Spinal cord (tissue), 10 donors: ENCODE data around the gene CACNA1A. TPM values are rescaled to one million over a fixed set of nuclear protein-coding genes. Genes with fewer than 3 reads are reported as not detected.

Experiments used
- DNase-seq, 6 donors: peaks; one replicate each; pipeline versions ENCODE4 v3.0.0 to v3.0.0-alpha.2; 2013 to 2015; ENCODE audit warnings: low spot score in 6 of 6, low read depth in 4 of 6
- H3K27ac ChIP-seq: one replicate; pipeline ENCODE4 v1.5.1; 2013; ENCODE audit warnings: low read depth, low read length, control low read depth
- H3K27me3 ChIP-seq: one replicate; pipeline ENCODE4 v1.6.1; 2013; ENCODE audit warnings: low read length; ENCODE audit not compliant: control insufficient read depth, insufficient read depth
- H3K36me3 ChIP-seq: one replicate; pipeline ENCODE4 v1.6.1; 2013; ENCODE audit warnings: low read length; ENCODE audit not compliant: control insufficient read depth, insufficient read depth
- H3K4me1 ChIP-seq: one replicate; pipeline ENCODE4 v1.6.1; 2013; ENCODE audit warnings: low read length; ENCODE audit not compliant: control insufficient read depth, insufficient read depth
- H3K4me3 ChIP-seq: one replicate; pipeline ENCODE4 v1.5.1; 2013; ENCODE audit warnings: low read depth, low read length, control low read depth
- H3K9me3 ChIP-seq: one replicate; pipeline ENCODE4 v1.6.1; 2013; ENCODE audit warnings: low read length; ENCODE audit not compliant: control insufficient read depth, insufficient read depth
- WGBS: methylation state at CpG from one replicate; pipeline ENCODE4 v1.1.5; 2013; ENCODE audit warnings: missing lambda C conversion rate; ENCODE audit not compliant: insufficient coverage; 5-methylcytosine and 5-hydroxymethylcytosine counted together
- polyA plus RNA-seq, 2 donors: library from polyadenylated mRNA; unstranded; fragments of 120-200 nt; gene quantifications; one replicate each; pipeline ENCODE4 v1.2.1, GENCODE V29; 2013; ENCODE audit not compliant: insufficient read length in 2 of 2
- total RNA-seq, 2 donors: library from RNA; depleted of rRNA in 1 of 2; stranded (reverse); fragments of 120-200 nt in 1 of 2; fragments of >200 nt in 1 of 2; gene quantifications; one replicate each; pipeline versions ENCODE4 v1.2.3 to v1.2.4, GENCODE V29; 2013 to 2014
- donor health status: healthy.

CACNA1A gene
- total and polyA plus RNA-seq, 4 donors: 39.8 to 116 (median 66.7) TPM

DNA sequence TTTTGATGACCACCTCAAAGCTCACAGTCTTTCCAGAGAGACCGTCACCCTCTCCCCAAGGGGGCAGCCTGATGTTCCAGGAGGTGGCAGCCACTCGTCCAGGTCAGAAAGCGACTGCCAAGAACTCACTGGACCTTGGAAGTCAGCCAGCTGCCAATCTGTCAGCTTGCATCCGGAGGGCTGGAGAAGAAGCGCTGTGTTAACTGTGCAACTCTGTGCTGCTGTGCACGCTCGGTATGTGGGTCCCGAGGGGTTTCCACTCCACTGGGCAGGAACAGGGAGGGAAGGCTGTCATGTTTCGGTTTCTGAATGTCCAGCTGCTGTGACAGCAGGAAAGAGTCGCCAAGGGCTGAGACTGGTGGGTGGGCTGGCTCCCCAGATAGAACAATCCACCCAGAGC, 89.2 kb downstream of the CACNA1A start:
- 23% methylated on average over 10 of the region's 10 CpGs for WGBS

DNA sequence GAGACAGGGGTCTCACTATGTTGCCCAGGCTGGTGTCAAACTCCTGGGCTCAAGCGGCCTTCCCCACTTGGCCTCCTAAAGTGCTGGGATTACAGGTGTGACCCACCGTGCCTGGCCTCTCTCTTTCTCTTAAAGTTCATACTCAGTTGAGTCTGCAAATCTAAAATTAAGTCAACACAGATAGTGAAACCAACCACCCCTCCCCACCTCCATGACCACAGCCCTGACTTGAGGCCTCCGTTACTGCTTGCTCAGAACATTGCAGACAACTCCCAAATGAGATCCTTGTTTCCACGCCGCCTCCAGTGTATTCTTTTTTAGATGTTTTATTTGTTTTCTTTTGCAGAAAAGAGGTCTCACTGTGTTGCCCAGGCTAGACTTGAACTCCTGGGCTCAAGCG, 94.4 kb downstream of the CACNA1A start:
- Histone ChIP-seq H3K9me3 (no peaks in the 10 kb centered on the region), H3K4me3 (no peak overlapping the region), H3K4me1 (peaks cover 6% of the 10 kb centered on the region), H3K27ac (no peak overlapping the region), H3K27me3 (no peaks in the 10 kb centered on the region), H3K36me3 (no peaks in the 10 kb centered on the region)
- no peak for DNase-seq
- 85% methylated on average over 2 of the region's 6 CpGs for WGBS

More for the DNA sequence above, 89.2 kb downstream of the CACNA1A start:
- peak in 2 of 6 donors; percentile 26 to 58 for DNase-seq
- no peak overlapping the region for H3K27ac ChIP-seq
- no peaks in the 10 kb centered on the region for H3K27me3 ChIP-seq
- no peaks in the 10 kb centered on the region for H3K9me3 ChIP-seq
- H3K4me1 ChIP-seq: peaks cover 6% of the 10 kb centered on the region
- H3K36me3 ChIP-seq: no peaks in the 10 kb centered on the region
- H3K4me3 ChIP-seq: no peak overlapping the region

DNA sequence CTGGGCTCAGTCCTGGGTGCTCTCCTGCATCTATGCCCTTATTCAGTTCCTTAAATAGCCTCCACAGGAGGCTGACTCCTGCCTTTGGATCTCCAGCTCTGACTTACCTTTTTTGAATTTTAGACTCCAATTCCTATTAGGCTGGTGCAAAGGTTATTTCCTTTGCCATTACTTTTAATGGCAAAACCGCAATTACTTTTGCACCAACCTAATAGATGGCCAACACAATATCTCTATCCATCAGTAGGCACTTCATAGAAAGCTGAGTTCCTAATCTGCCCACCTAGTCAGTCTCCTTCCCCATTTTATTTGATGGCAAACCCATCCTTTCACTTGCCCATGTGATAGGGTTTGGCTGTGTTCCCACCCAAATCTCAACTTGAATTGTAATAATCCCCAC, 95.3 kb downstream of the CACNA1A start:
- Histone ChIP-seq H3K27me3 (no peaks in the 10 kb centered on the region), H3K36me3 (no peaks in the 10 kb centered on the region), H3K9me3 (no peaks in the 10 kb centered on the region), H3K4me1 (peaks cover 5% of the 10 kb centered on the region), H3K4me3 (no peak overlapping the region), H3K27ac (no peak overlapping the region)
- 100% methylated on average over 1 of the region's 1 CpG for WGBS
- DNase-seq: no peak

DNA sequence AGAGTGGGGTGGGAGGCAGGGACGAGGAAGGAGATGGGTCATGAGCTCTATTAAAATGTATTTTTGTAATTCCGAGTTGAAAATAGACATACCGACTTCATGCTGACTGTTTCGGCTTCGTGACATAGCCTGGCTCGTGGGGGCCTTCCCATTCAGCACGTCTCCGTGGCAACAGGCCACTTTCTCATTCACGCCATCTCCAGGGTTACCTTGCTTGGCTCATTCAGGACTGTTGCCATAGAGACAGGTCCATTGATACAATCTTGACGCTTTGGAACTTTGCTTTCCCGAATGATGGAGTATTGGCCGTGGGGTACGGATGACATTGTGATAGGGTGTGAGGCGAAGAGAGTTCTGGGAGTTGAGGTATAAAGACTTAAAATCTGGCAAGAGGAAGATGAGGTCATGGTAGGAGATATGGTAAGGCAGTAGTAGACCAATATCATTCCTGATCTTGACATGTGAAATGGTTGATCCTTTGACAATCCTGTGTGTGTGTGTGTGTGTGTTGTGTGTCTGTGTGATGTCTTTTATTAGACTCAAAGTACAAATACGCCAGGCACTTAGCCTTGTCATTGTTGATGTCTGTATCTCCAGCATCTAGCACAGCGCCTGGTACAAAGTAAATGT, 97.3 kb downstream of the CACNA1A start:
- WGBS: 13% methylated on average over 12 of the region's 16 CpGs
- H3K4me3 ChIP-seq: no peak overlapping the region
- H3K36me3 ChIP-seq: no peaks in the 10 kb centered on the region
- peak; percentile 46 to 94 (median 68) for DNase-seq
- no peak overlapping the region for H3K27ac ChIP-seq
- no peaks in the 10 kb centered on the region for H3K27me3 ChIP-seq
- H3K4me1 ChIP-seq: peaks cover 5% of the 10 kb centered on the region
- H3K9me3 ChIP-seq: no peaks in the 10 kb centered on the region

DNA sequence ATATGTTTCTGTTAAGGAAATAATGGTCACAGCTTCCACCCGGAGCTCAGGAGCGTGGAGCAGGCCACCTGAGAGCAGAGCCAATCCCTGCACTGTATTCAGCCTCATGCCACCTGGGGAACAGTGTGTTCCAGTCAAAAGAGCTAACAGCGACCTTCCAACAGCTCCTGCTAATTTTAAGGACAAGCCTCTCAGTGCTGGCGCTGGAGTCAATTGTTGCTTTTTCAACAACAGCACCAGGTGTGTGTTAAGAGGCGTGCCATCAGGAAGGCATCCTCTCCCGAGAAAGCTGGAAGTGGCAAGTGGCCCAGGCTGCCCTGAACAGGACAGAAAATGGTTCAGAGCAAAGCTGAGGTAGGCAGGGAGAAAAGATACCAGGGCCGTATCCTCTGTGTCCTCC, 102.0 kb downstream of the CACNA1A start:
- Histone ChIP-seq H3K36me3 (no peaks in the 10 kb centered on the region), H3K4me1 (peaks cover 5% of the 10 kb centered on the region), H3K27ac (no peak overlapping the region), H3K27me3 (no peaks in the 10 kb centered on the region), H3K9me3 (no peaks in the 10 kb centered on the region), H3K4me3 (no peak overlapping the region)
- no peak for DNase-seq
- WGBS: 71% methylated on average over 6 of the region's 7 CpGs

DNA sequence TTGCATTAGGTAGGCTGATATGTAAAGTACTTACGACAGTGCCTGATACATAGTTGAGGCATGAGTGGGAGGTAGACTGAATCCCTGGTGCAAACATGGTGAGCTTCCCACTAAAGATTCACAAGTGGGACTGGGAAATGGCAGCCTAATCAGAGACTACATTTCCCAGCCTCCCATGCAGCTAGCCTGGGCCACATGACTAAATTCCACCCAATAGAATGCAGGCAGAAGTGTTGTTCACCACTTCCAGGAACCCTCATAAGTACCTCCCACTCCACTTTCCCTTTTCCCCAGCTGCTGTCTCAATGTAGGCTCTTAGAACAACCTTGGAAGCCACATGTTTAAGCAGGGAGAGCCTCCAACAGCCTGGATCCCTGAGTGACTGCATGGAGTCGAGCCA, 104.9 kb downstream of the CACNA1A start:
- Histone ChIP-seq H3K27ac (no peak overlapping the region), H3K9me3 (no peaks in the 10 kb centered on the region), H3K27me3 (no peaks in the 10 kb centered on the region), H3K4me3 (no peak overlapping the region), H3K36me3 (no peaks in the 10 kb centered on the region), H3K4me1 (peaks cover 5% of the 10 kb centered on the region)
- WGBS: 100% methylated on average over 1 of the region's 2 CpGs
- no peak for DNase-seq

DNA sequence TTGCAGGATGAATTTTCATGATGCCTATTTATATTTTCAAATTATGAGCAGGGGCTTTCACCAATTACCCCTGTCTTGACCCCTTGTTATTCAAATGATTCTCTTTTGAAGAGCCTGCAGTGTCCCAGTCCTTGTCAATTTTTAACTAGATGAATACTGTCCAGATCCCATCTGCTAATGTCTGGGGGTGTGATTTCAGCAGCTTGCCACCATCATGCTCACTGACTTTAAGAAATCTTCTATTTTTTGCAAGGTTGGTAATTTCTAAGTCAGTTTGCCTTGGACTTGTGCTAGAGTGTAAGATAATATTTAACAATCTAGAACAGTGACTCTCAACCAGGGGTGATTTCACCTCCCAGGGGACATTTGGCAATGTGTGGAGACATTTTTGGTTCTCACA, 106.0 kb downstream of the CACNA1A start:
- no peak for DNase-seq
- Histone ChIP-seq H3K4me1 (peaks cover 5% of the 10 kb centered on the region), H3K36me3 (no peaks in the 10 kb centered on the region), H3K27me3 (no peaks in the 10 kb centered on the region), H3K4me3 (no peak overlapping the region), H3K27ac (no peak overlapping the region), H3K9me3 (no peaks in the 10 kb centered on the region)

DNA sequence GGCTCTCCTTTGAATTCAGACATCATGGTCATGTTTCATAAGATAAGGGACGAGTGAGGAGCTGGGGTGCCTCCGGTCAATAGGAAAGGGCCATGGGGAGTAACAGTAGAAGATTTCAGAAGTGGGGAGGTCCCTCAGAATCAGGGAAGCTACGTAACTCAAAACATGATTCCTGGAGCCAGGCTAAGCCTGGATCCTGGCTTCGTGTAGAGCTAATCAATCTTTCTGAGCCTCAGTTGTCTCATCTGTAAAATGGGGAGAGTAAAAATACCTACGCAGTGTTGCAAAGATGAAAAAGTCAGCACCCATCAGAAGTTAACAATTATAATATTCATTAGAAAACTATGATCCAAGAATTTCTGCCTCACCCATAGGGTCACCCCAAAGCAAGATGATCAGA, 106.5 kb downstream of the CACNA1A start:
- Histone ChIP-seq H3K4me1 (peaks cover 5% of the 10 kb centered on the region), H3K9me3 (no peaks in the 10 kb centered on the region), H3K27me3 (no peaks in the 10 kb centered on the region), H3K27ac (no peak overlapping the region), H3K4me3 (no peak overlapping the region), H3K36me3 (no peaks in the 10 kb centered on the region)
- 89% methylated on average over 4 of the region's 5 CpGs for WGBS
- no peak for DNase-seq

DNA sequence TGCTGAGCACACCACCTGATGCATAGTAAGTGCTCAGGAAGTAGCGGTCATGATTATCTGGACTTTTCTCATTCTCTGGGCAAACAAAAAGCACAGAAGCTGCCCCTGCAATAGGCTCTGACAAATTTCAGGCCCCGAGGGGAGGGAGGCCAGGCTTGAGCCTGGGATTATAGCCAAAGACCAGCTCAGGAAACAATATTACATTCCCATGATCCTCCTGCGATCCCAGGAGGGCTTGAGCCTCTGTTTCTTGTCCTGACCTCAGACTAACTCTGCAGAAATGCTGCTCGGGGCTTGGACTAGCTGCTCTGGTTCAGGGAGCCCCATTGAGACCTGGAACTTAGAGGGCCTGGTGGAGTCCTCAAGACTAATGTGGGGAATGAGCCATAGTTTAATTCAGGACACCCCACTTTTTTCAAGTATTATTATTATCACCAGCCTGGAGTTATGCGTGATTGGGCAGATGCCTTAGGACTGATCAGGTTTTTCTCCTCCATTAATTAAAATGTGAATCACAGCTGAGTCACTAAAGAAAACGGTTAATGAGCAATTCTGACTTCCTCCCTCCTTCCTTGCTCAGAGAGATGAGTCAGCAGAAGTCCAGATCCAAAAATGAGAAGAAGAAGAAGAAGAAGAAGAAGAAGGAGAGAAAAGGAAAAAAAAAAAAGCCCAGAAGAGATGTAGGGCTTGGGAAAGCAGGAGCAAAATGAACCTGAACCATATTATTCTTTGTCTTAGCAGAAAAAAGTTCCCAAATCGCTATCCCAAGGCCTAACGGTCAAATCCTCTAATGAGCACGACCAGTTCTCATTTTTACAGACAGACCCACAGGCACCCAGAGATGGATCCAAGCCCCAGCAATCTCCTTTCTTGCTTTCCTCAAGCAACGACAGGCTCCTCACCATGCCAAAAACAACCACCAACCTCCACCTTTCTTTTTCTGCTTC, 107.2 kb downstream of the CACNA1A start:
- Histone ChIP-seq H3K27me3 (no peaks in the 10 kb centered on the region), H3K4me1 (peaks cover 5% of the 10 kb centered on the region), H3K27ac (no peak overlapping the region), H3K36me3 (no peaks in the 10 kb centered on the region), H3K4me3 (no peak overlapping the region), H3K9me3 (no peaks in the 10 kb centered on the region)
- WGBS: 55% methylated on average over 8 of the region's 10 CpGs
- peak in 2 of 6 donors; percentile 11 to 40 for DNase-seq

DNA sequence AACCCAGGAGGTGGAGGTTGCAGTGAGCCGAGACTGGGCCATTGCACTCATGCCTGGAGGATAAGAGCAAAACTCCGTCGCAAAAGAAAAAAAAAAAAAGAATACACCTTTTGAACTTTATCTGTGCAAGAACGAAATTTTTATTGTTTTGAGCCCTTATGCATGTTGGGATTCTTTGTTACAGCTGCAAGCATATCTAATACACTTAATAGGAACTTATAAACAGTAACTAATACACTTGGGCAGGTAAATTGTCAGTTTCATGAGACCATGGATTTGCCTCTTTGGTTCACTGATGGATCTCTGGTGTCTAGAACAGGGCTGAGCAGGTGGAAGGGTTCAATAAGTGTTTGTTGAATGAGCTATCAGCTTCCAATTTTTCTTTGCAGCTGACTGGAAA, 108.1 kb downstream of the CACNA1A start:
- Histone ChIP-seq H3K9me3 (no peaks in the 10 kb centered on the region), H3K36me3 (no peaks in the 10 kb centered on the region), H3K4me3 (no peak overlapping the region), H3K4me1 (peaks cover 5% of the 10 kb centered on the region), H3K27me3 (no peaks in the 10 kb centered on the region), H3K27ac (no peak overlapping the region)
- DNase-seq: no peak
- 100% methylated on average over 1 of the region's 4 CpGs for WGBS
